KMS-11 (cell line): Measurements from ENCODE around the gene MAN2B2.

Experiments
- H2AFZ ChIP-seq: fragments of 200-600 bp; sonication (generic); 2 replicates; pipeline ENCODE4 v1.6.1; 2016; ENCODE audit warnings: antibody characterized with exemption, mixed run types, low read depth
- H3K27ac ChIP-seq: fragments of 200-600 bp; sonication (generic); 2 replicates; pipeline ENCODE4 v1.6.1; 2016; ENCODE audit warnings: mild to moderate bottlenecking, mixed run types
- H3K27me3 ChIP-seq: fragments of 200-600 bp; sonication (generic); 2 replicates; pipeline ENCODE4 v1.6.1; 2017; ENCODE audit warnings: mild to moderate bottlenecking, low read depth, mixed run types, moderate library complexity; ENCODE audit not compliant: insufficient read depth
- H3K36me3 ChIP-seq: fragments of 200-600 bp; sonication (generic); 2 replicates; pipeline ENCODE4 v1.6.1; 2017; ENCODE audit warnings: mild to moderate bottlenecking, mixed run types; ENCODE audit not compliant: insufficient read depth
- H3K4me1 ChIP-seq: fragments of 200-600 bp; sonication (generic); 2 replicates; pipeline ENCODE4 v1.6.1; 2016; ENCODE audit warnings: mild to moderate bottlenecking, low read depth, mixed run types; ENCODE audit not compliant: poor library complexity, severe bottlenecking
- H3K4me2 ChIP-seq: fragments of 200-600 bp; sonication (generic); 2 replicates; pipeline ENCODE4 v1.7.0; 2016; ENCODE audit warnings: mild to moderate bottlenecking, mixed run types
- H3K4me3 ChIP-seq: fragments of 200-600 bp; sonication (generic); IDR thresholded peaks from 2 replicates; pipeline ENCODE4 v1.6.1; 2017; ENCODE audit warnings: low read depth, low read length, mixed read lengths; ENCODE audit not compliant: insufficient read depth
- H3K79me2 ChIP-seq: fragments of 200-600 bp; sonication (generic); 2 replicates; pipeline ENCODE4 v1.6.1; 2016; ENCODE audit warnings: low read depth, mixed run types; ENCODE audit not compliant: insufficient read depth
- H3K9ac ChIP-seq: fragments of 200-600 bp; sonication (generic); 2 replicates; pipeline ENCODE4 v1.6.1; 2016; ENCODE audit warnings: mild to moderate bottlenecking, mixed run types
- H4K20me1 ChIP-seq: fragments of 200-600 bp; sonication (generic); 2 replicates; pipeline ENCODE4 v1.6.1; 2016; ENCODE audit warnings: mild to moderate bottlenecking, mixed run types; ENCODE audit not compliant: insufficient read depth
- CTCF ChIP-seq: fragments of 200-600 bp; sonication (generic); conservative IDR thresholded peaks from 2 replicates; pipeline ENCODE4 v1.6.1; 2017; ENCODE audit warnings: low read depth, mild to moderate bottlenecking, antibody characterized with exemption, low read length, moderate library complexity, mixed read lengths

The MAN2B2 gene

GRCh38 chr4:6605114-6605513 lies 30.1 kb downstream of the MAN2B2 start:
- Histone ChIP-seq H3K4me2 (no peak overlapping the region), H3K36me3 (no peaks in the 10 kb centered on the region), H2AFZ (no peak overlapping the region), H3K79me2 (no peaks in the 10 kb centered on the region), H4K20me1 (no peaks in the 10 kb centered on the region), H3K27ac (no peak overlapping the region), H3K27me3 (no peaks in the 10 kb centered on the region), H3K9ac (no peak overlapping the region), H3K4me3 (no peak overlapping the region), H3K4me1 (no peaks in the 10 kb centered on the region)
- TF ChIP-seq CTCF, result no peak

- Histone ChIP-seq H3K27ac (no peak overlapping the region), H3K27me3 (no peaks in the 10 kb centered on the region), H4K20me1 (no peaks in the 10 kb centered on the region), H3K4me3 (no peak overlapping the region), H3K4me2 (no peak overlapping the region), H2AFZ (no peak overlapping the region), H3K79me2 (no peaks in the 10 kb centered on the region), H3K9ac (no peak overlapping the region), H3K36me3 (no peaks in the 10 kb centered on the region), H3K4me1 (no peaks in the 10 kb centered on the region)
- TF ChIP-seq CTCF, result no peak
Measured at GRCh38 chr4:6605605-6606004, 30.6 kb downstream of the MAN2B2 start.

- no peak overlapping the region for H2AFZ ChIP-seq
- no peak for TF ChIP-seq CTCF
- H3K4me3 ChIP-seq, result no peak overlapping the region
- no peaks in the 10 kb centered on the region for H3K79me2 ChIP-seq
- no peaks in the 10 kb centered on the region for H3K4me1 ChIP-seq
- no peak overlapping the region for H3K27ac ChIP-seq
- no peaks in the 10 kb centered on the region for H3K36me3 ChIP-seq
- no peaks in the 10 kb centered on the region for H4K20me1 ChIP-seq
- H3K27me3 ChIP-seq, result no peaks in the 10 kb centered on the region
- H3K4me2 ChIP-seq, result no peak overlapping the region
- H3K9ac ChIP-seq, result no peak overlapping the region
Measured at GRCh38 chr4:6606465-6607235, 31.7 kb downstream of the MAN2B2 start.

GRCh38 chr4:6607368-6608055 lies 32.5 kb downstream of the MAN2B2 start:
- Histone ChIP-seq H3K9ac (no peak overlapping the region), H3K4me2 (no peak overlapping the region), H3K4me1 (no peaks in the 10 kb centered on the region), H3K4me3 (no peak overlapping the region), H3K79me2 (no peaks in the 10 kb centered on the region), H2AFZ (no peak overlapping the region), H3K27me3 (no peaks in the 10 kb centered on the region), H4K20me1 (no peaks in the 10 kb centered on the region), H3K36me3 (no peaks in the 10 kb centered on the region), H3K27ac (no peak overlapping the region)
- no peak for TF ChIP-seq CTCF
